ENCODE data around the gene GALNT2. TPM values are rescaled to one million over a fixed set of nuclear protein-coding genes. Genes with fewer than 3 reads are reported as not detected.
A peak's percentile ranks its signal among the peaks of the same experiment; 100 is the strongest.

Gene GALNT2
- total and polyA plus RNA-seq, 2 of the 13 experiments (the other 11 are each of a cell fraction or from before 2014, with no cell fraction given), result 39.3 to 39.6 TPM

DNA sequence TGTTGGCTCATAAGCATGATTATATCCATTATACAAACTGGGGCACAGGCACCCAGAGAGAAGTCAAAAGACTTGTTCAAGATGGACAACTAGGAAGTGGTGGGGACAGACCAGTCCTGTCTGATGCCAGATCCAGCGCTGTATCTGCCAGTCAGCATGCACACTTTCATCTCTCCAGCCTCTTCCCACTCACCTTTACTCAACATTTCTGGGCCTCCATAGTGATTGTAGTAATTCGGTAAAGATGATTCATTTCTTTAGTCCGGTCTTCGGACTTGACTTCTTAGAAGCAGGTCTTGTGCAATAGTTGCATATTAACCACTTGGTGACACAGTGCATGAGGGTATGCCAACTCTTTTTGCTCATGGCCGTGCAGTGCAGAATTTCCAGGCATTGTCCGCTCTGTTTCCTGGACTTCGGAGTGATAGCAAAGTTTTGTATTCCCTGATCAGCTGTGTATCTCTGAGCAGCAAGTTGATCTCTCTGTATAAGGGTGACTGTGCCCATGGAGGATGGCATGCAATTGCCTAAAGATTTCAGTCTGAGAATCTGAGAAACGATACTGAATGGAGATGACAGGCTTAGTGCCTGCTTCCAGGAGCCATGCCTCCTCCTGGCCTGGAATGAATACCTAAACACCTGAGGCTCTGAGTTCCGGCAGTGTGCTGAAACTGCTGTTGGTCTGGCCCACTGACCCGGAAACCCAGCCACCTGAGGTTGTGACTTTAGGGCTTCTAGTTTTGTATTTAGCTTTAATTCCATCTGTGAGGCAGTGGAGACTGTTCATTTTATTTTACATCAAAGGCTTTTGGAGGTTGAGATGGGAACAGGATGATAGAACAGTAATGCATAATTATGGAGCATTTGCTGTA lies 39.0 kb downstream of the GALNT2 start (continued):
- TF ChIP-seq, protein P1, sequence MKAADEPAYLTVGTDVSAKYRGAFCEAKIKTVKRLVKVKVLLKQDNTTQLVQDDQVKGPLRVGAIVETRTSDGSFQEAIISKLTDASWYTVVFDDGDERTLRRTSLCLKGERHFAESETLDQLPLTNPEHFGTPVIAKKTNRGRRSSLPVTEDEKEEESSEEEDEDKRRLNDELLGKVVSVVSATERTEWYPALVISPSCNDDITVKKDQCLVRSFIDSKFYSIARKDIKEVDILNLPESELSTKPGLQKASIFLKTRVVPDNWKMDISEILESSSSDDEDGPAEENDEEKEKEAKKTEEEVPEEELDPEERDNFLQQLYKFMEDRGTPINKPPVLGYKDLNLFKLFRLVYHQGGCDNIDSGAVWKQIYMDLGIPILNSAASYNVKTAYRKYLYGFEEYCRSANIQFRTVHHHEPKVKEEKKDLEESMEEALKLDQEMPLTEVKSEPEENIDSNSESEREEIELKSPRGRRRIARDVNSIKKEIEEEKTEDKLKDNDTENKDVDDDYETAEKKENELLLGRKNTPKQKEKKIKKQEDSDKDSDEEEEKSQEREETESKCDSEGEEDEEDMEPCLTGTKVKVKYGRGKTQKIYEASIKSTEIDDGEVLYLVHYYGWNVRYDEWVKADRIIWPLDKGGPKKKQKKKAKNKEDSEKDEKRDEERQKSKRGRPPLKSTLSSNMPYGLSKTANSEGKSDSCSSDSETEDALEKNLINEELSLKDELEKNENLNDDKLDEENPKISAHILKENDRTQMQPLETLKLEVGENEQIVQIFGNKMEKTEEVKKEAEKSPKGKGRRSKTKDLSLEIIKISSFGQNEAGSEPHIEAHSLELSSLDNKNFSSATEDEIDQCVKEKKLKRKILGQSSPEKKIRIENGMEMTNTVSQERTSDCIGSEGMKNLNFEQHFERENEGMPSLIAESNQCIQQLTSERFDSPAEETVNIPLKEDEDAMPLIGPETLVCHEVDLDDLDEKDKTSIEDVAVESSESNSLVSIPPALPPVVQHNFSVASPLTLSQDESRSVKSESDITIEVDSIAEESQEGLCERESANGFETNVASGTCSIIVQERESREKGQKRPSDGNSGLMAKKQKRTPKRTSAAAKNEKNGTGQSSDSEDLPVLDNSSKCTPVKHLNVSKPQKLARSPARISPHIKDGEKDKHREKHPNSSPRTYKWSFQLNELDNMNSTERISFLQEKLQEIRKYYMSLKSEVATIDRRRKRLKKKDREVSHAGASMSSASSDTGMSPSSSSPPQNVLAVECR (CRISPR knock-in tag; IDR thresholded peaks at IDR 0.05; ENCODE audit: borderline replicate concordance), result peak; percentile 63; the same call in 1 of the 2 replicates
- TF ChIP-seq SATB2 (CRISPR knock-in tag; IDR thresholded peaks at IDR 0.05), result no peak
- TF ChIP-seq ZNF263 (CRISPR knock-in tag; IDR thresholded peaks at IDR 0.05), result 0 out of 2 replicates have a peak, but pooled peaks have one; percentile 36
- TF ChIP-seq, protein P2, sequence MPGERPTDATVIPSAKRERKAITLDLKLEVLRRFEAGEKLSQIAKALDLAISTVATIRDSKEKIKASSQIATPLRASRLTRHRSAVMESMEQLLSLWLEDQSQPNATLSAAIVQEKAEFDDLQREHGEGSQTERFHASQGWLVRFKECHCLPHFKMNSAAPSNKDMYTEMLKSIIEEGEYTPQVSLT (CRISPR knock-in tag; IDR thresholded peaks at IDR 0.05; ENCODE audit: borderline replicate concordance, low read depth), result no peak
- TF ChIP-seq TARDBP (CRISPR knock-in tag; IDR thresholded peaks at IDR 0.05), result peak; percentile 81
- peak; percentile 99 for TF ChIP-seq CEBPB (IDR thresholded peaks at IDR 0.05; ENCODE audit: borderline replicate concordance, low read depth, low read length)
- TF ChIP-seq BCL6 (CRISPR knock-in tag; IDR thresholded peaks at IDR 0.05), result peak; percentile 98
- no peak for TF ChIP-seq TCF7L2 (IDR thresholded peaks at IDR 0.05; ENCODE audit: low read depth, low read length)
- 0 out of 2 replicates have a peak, but pooled peaks have one; percentile 39 for TF ChIP-seq ZNF441 (CRISPR knock-in tag; IDR thresholded peaks at IDR 0.05; ENCODE audit: borderline replicate concordance)
- TF ChIP-seq NFE2L1 (CRISPR knock-in tag; IDR thresholded peaks at IDR 0.05; ENCODE audit: borderline replicate concordance), result no peak
- peak; percentile 85 for TF ChIP-seq JUND (CRISPR knock-in tag; IDR thresholded peaks at IDR 0.05)
- TF ChIP-seq, protein P3, sequence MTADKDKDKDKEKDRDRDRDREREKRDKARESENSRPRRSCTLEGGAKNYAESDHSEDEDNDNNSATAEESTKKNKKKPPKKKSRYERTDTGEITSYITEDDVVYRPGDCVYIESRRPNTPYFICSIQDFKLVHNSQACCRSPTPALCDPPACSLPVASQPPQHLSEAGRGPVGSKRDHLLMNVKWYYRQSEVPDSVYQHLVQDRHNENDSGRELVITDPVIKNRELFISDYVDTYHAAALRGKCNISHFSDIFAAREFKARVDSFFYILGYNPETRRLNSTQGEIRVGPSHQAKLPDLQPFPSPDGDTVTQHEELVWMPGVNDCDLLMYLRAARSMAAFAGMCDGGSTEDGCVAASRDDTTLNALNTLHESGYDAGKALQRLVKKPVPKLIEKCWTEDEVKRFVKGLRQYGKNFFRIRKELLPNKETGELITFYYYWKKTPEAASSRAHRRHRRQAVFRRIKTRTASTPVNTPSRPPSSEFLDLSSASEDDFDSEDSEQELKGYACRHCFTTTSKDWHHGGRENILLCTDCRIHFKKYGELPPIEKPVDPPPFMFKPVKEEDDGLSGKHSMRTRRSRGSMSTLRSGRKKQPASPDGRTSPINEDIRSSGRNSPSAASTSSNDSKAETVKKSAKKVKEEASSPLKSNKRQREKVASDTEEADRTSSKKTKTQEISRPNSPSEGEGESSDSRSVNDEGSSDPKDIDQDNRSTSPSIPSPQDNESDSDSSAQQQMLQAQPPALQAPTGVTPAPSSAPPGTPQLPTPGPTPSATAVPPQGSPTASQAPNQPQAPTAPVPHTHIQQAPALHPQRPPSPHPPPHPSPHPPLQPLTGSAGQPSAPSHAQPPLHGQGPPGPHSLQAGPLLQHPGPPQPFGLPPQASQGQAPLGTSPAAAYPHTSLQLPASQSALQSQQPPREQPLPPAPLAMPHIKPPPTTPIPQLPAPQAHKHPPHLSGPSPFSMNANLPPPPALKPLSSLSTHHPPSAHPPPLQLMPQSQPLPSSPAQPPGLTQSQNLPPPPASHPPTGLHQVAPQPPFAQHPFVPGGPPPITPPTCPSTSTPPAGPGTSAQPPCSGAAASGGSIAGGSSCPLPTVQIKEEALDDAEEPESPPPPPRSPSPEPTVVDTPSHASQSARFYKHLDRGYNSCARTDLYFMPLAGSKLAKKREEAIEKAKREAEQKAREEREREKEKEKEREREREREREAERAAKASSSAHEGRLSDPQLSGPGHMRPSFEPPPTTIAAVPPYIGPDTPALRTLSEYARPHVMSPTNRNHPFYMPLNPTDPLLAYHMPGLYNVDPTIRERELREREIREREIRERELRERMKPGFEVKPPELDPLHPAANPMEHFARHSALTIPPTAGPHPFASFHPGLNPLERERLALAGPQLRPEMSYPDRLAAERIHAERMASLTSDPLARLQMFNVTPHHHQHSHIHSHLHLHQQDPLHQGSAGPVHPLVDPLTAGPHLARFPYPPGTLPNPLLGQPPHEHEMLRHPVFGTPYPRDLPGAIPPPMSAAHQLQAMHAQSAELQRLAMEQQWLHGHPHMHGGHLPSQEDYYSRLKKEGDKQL (CRISPR knock-in tag; IDR thresholded peaks at IDR 0.05; ENCODE audit: low read depth), result no peak
- TF ChIP-seq ZBTB8A (CRISPR knock-in tag; IDR thresholded peaks at IDR 0.05; ENCODE audit: borderline replicate concordance, low read depth), result no peak
- TF ChIP-seq BORCS8-MEF2B (CRISPR knock-in tag; IDR thresholded peaks at IDR 0.05), result no peak
- no peak for TF ChIP-seq RAD51 (IDR thresholded peaks at IDR 0.05; ENCODE audit: borderline replicate concordance)
- TF ChIP-seq ZBTB38 (CRISPR knock-in tag; IDR thresholded peaks at IDR 0.05), result no peak
- peak; percentile 64; the same call in 1 of the 2 replicates for TF ChIP-seq KAT8 (CRISPR knock-in tag; IDR thresholded peaks at IDR 0.05)
- TF ChIP-seq NFE2 (CRISPR knock-in tag; IDR thresholded peaks at IDR 0.05), result no peak
- no peak for TF ChIP-seq MZF1 (CRISPR knock-in tag; IDR thresholded peaks at IDR 0.05; ENCODE audit: borderline replicate concordance)

Data from HepG2 (cell line).